HG02943 (cell line): ENCODE results near the gene TRIP6.

Experiments
- ATAC-seq: cut with Tn5 transposase; IDR thresholded peaks from one replicate; pipeline ENCODE4 v1.9.1; 2021; ENCODE audit warnings: mild to moderate bottlenecking, low read depth, moderate library complexity; ENCODE audit not compliant: unreplicated experiment

Gene TRIP6

GRCh38 chr7:100888291-100888987 is 21.3 kb downstream of the TRIP6 start:
- no peak for ATAC-seq

- peak; percentile 22 for ATAC-seq
Observed at GRCh38 chr7:100888988-100889750, 22.0 kb downstream of the TRIP6 start, which contains the start of gene UFSP1. Gene UFSP1 (minus strand): TSS chr7:100889715. CDS start chr7:100889271, 444 bp downstream.

GRCh38 chr7:100890653-100891567 is 23.7 kb downstream of the TRIP6 start:
- ATAC-seq: no peak

GRCh38 chr7:100891568-100892247 is 24.5 kb downstream of the TRIP6 start:
- ATAC-seq: no peak

GRCh38 chr7:100892364-100893317 is 25.5 kb downstream of the TRIP6 start:
- no peak for ATAC-seq

- ATAC-seq: no peak
Observed at GRCh38 chr7:100893318-100893895, 26.2 kb downstream of the TRIP6 start.

GRCh38 chr7:100893910-100894721 is 26.9 kb downstream of the TRIP6 start:
- ATAC-seq: no peak

GRCh38 chr7:100894860-100895700 is 27.9 kb downstream of the TRIP6 start:
- ATAC-seq: no peak

- no peak for ATAC-seq
Observed at GRCh38 chr7:100895701-100895955, 28.4 kb downstream of the TRIP6 start, which contains the start of gene ACHE. Gene ACHE (minus strand): TSS chr7:100895888. CDS start chr7:100894232, 1,656 bp downstream.

- ATAC-seq: no peak
Observed at GRCh38 chr7:100895956-100896731, 29.0 kb downstream of the TRIP6 start.

- ATAC-seq: no peak
Observed at GRCh38 chr7:100896732-100897608, 29.8 kb downstream of the TRIP6 start.

GRCh38 chr7:100897772-100898454 is 30.7 kb downstream of the TRIP6 start:
- ATAC-seq: no peak

- no peak for ATAC-seq
Observed at GRCh38 chr7:100899432-100899831, 32.2 kb downstream of the TRIP6 start.

- ATAC-seq: no peak
Observed at GRCh38 chr7:100900978-100901377, 33.8 kb downstream of the TRIP6 start.

- no peak for ATAC-seq
Observed at GRCh38 chr7:100901921-100902332, 34.7 kb downstream of the TRIP6 start.
